PFSK-1 (cell line): ENCODE data around the gene PEX26.

ENCODE experiments used
- FOXP2 ChIP-seq: optimal IDR thresholded peaks from 2 replicates; pipeline ENCODE3; 2011; ENCODE audit warnings: borderline replicate concordance, control low read depth, inconsistent platforms; ENCODE audit not compliant: insufficient read depth; ENCODE audit errors: extremely low read length, extremely low read depth
- POLR2AphosphoS5 ChIP-seq: IDR thresholded peaks from 2 replicates; pipeline ENCODE4 v1.6.1; 2012; ENCODE audit warnings: low read depth, mild to moderate bottlenecking, control low read depth, low read length, moderate library complexity
- REST ChIP-seq, 2 experiments: IDR thresholded peaks; 2 replicates each; pipeline versions ENCODE4 v1.6.1 to v1.8.0; 2011 to 2012; ENCODE audit warnings: low read depth in 2 of 2, low read length in 2 of 2, control low read depth in 1 of 2, inconsistent platforms in 1 of 2, mild to moderate bottlenecking in 1 of 2, moderate library complexity in 1 of 2; ENCODE audit not compliant: insufficient read depth in 1 of 2
- SIN3A ChIP-seq: IDR thresholded peaks from 2 replicates; pipeline ENCODE4 v1.6.1; 2012; ENCODE audit warnings: mild to moderate bottlenecking, low read length, moderate library complexity, borderline replicate concordance; ENCODE audit not compliant: insufficient read depth
- TAF1 ChIP-seq: IDR thresholded peaks from 2 replicates; pipeline ENCODE4 v1.6.1; 2012; ENCODE audit warnings: low read length, control low read depth, borderline replicate concordance; ENCODE audit not compliant: insufficient read depth

GRCh38 chr22:18120857-18121256 lies 43.1 kb downstream of the PEX26 start:
- TF ChIP-seq TAF1, result no peak
- no peak for TF ChIP-seq POLR2AphosphoS5
- TF ChIP-seq SIN3A, result no peak
- TF ChIP-seq REST (IDR thresholded peaks at IDR 0.05; ENCODE audit: insufficient read depth in 1 of 2, low read depth in 2 of 2, low read length in 2 of 2), result no peak
- no peak for TF ChIP-seq FOXP2
